ENCODE results near the gene PTGER1. TPM values are rescaled to one million over a fixed set of nuclear protein-coding genes. Genes with fewer than 3 reads are reported as not detected.

PTGER1 gene
- total and polyA plus RNA-seq, 2 of the 8 experiments (the other 6 are each of a cell fraction or from before 2014, with no cell fraction given), result 0.20 to 0.41 TPM

GRCh38 chr19:14459703-14460102 is 15.5 kb downstream of the PTGER1 start:
- no peak overlapping the region for H2BK5ac ChIP-seq (ENCODE audit: low read depth, low read length)
- H2AK5ac ChIP-seq (ENCODE audit: low read depth, low read length), result no peak overlapping the region
- no peak overlapping the region for H4K8ac ChIP-seq (ENCODE audit: extremely low read depth, insufficient read depth, low read length)
- H3K27me3 ChIP-seq (replicated peaks in 1 of 4; ENCODE audit: control insufficient read depth in 3 of 4, extremely low read depth in 1 of 4, insufficient read depth in 3 of 4, low read length in 3 of 4), result no peaks in the 10 kb centered on the region
- H3K14ac ChIP-seq (ENCODE audit: insufficient read length), result no peak overlapping the region
- POLR2A ChIA-PET (ENCODE audit: partially characterized antibody), result interaction anchor here (0.8 to 1.5 kb wide), 2 partner anchors 11 to 13 kb away, joined by 3 read pairs; no protein-coding TSS in a partner anchor
- no peaks in the 10 kb centered on the region for H3K23me2 ChIP-seq (ENCODE audit: low read depth, low read length)
- no peaks in the 10 kb centered on the region for H3K79me1 ChIP-seq (ENCODE audit: low read depth, low read length)
- H3K4me3 ChIP-seq (ENCODE audit: extremely low read depth in 1 of 4, insufficient read depth in 2 of 4, low read depth in 3 of 4, low read length in 4 of 4), result no peak overlapping the region
- no peak overlapping the region for H2BK20ac ChIP-seq (ENCODE audit: low read length)
- H3K9me3 ChIP-seq (ENCODE audit: insufficient read depth in 2 of 2, low read depth in 1 of 2, low read length in 1 of 2), result no peaks in the 10 kb centered on the region
- CTCF ChIA-PET (ENCODE audit: partially characterized antibody), result interaction anchor here (1.2 to 1.7 kb wide), 2 partner anchors 15 to 24 kb away, joined by 3 to 4 read pairs; partner anchors contain the start of gene PTGER1
- DNase-seq (ENCODE audit: low read depth in 1 of 2, low spot score in 2 of 2) (no peak), FAIRE-seq (no peak)
- H3K23ac ChIP-seq (ENCODE audit: insufficient read length), result no peak overlapping the region
- peaks cover 4 to 30% (median 11%) of the 10 kb centered on the region in 4 experiments; a peak in 6 of 8 replicates for H3K36me3 ChIP-seq (ENCODE audit: control insufficient read depth in 2 of 4, insufficient read depth in 4 of 4, low read length in 3 of 4)
- no peak overlapping the region for H4K5ac ChIP-seq (ENCODE audit: insufficient read length, low read depth, low read length)
- H3K27ac ChIP-seq (ENCODE audit: low read depth, low read length), result no peak overlapping the region
- no peak overlapping the region for H3K18ac ChIP-seq (ENCODE audit: extremely low read depth, low read length)
- H3K79me2 ChIP-seq (ENCODE audit: control insufficient read depth in 1 of 2, insufficient read depth in 2 of 2, low read length in 2 of 2), result no peaks in the 10 kb centered on the region
- no peak overlapping the region for H2BK12ac ChIP-seq (ENCODE audit: low read depth, low read length)
- H2BK120ac ChIP-seq (replicated peaks; ENCODE audit: low read depth, low read length), result no peak overlapping the region
- 95% methylated on average over 5 of the region's 5 CpGs; no CpG with 5 or more reads in 1 of the 2 experiments for WGBS, 2 experiments (ENCODE audit: extremely low coverage in 1 of 2, insufficient coverage in 1 of 2, insufficient read length in 1 of 2, insufficient replicate concordance in 2 of 2, low coverage in 1 of 2, low lambda C conversion rate in 2 of 2, missing lambda C conversion rate in 1 of 2)
- no peak overlapping the region for H3K4ac ChIP-seq (replicated peaks; ENCODE audit: insufficient read length, low read depth, low read length)
- H3K9ac ChIP-seq (replicated peaks in 1 of 4; ENCODE audit: extremely low read depth in 1 of 4, low read depth in 3 of 4, low read length in 3 of 4), result no peak overlapping the region
- TF ChIP-seq GTF2F1 (IDR thresholded peaks at IDR 0.05; ENCODE audit: borderline replicate concordance, low read depth, low read length) (no peak), HDAC6 (IDR thresholded peaks at IDR 0.05; ENCODE audit: low read depth, low read length) (no peak), RBBP5 (IDR thresholded peaks at IDR 0.05; ENCODE audit: borderline replicate concordance, low read depth, low read length) (no peak), RXRA (IDR thresholded peaks at IDR 0.05; ENCODE audit: insufficient read depth, low read depth, low read length) (no peak), BRCA1 (IDR thresholded peaks at IDR 0.05; ENCODE audit: low read depth, low read length) (no peak), FOSL1 (IDR thresholded peaks at IDR 0.05; ENCODE audit: insufficient read depth, low read depth, low read length) (no peak), SAP30 (IDR thresholded peaks at IDR 0.05; ENCODE audit: insufficient read depth, insufficient replicate concordance, low read length) (no peak), SIX5 (IDR thresholded peaks at IDR 0.05; ENCODE audit: low read depth, low read length) (no peak), MAX (IDR thresholded peaks at IDR 0.05) (no peak)
- no peak overlapping the region for H2BK15ac ChIP-seq (ENCODE audit: low read length)
- H4K20me1 ChIP-seq (replicated peaks in 1 of 2; ENCODE audit: control insufficient read depth in 1 of 2, insufficient read depth in 2 of 2, low read length in 2 of 2), result peaks cover under 1 to 1% of the 10 kb centered on the region in 2 experiments
- no peaks in the 10 kb centered on the region for H3K4me1 ChIP-seq (replicated peaks in 1 of 4; ENCODE audit: control insufficient read depth in 3 of 4, insufficient read depth in 4 of 4, low read length in 3 of 4)
- no peak overlapping the region for H3K56ac ChIP-seq (replicated peaks; ENCODE audit: insufficient read length, low read depth, low read length)
- H3K4me2 ChIP-seq (ENCODE audit: insufficient read depth in 1 of 2, low read depth in 2 of 2, low read length in 2 of 2), result no peak overlapping the region
- no peak overlapping the region for H4K91ac ChIP-seq (replicated peaks; ENCODE audit: insufficient read length, low read length)
- H2AFZ ChIP-seq (ENCODE audit: low read length), result no peak overlapping the region
